Ishikawa (cell line): ENCODE data around the gene PIP5K1C.

Source experiments
- CEBPB ChIP-seq: IDR thresholded peaks from 2 replicates; pipeline ENCODE4 v1.6.1; 2012
- CREB1 ChIP-seq: IDR thresholded peaks from 2 replicates; pipeline ENCODE4 v1.6.1; 2012; ENCODE audit warnings: low read depth
- EGR1 ChIP-seq: IDR thresholded peaks from 2 replicates; pipeline ENCODE4 v1.6.1; 2012
- EP300 ChIP-seq: IDR thresholded peaks from 2 replicates; pipeline ENCODE4 v1.6.1; 2012; ENCODE audit warnings: borderline replicate concordance
- FOXM1 ChIP-seq: IDR thresholded peaks from 2 replicates; pipeline ENCODE4 v1.6.1; 2012; ENCODE audit warnings: low read depth, borderline replicate concordance
- MAX ChIP-seq: IDR thresholded peaks from 2 replicates; pipeline ENCODE4 v1.6.1; 2012
- NFIC ChIP-seq: IDR thresholded peaks from 2 replicates; pipeline ENCODE4 v1.6.1; 2012
- RAD21 ChIP-seq: IDR thresholded peaks from 2 replicates; pipeline ENCODE4 v1.6.1; 2012; ENCODE audit warnings: low read depth
- REST ChIP-seq: IDR thresholded peaks from 2 replicates; pipeline ENCODE4 v1.6.1; 2012; ENCODE audit warnings: low read depth, mild to moderate bottlenecking
- TAF1 ChIP-seq: IDR thresholded peaks from 2 replicates; pipeline ENCODE4 v1.6.1; 2012; ENCODE audit warnings: low read depth, mild to moderate bottlenecking
- TCF12 ChIP-seq: IDR thresholded peaks from 2 replicates; pipeline ENCODE4 v1.6.1; 2012; ENCODE audit warnings: low read depth
- TEAD4 ChIP-seq: IDR thresholded peaks from 2 replicates; pipeline ENCODE4 v1.6.1; 2012
- YY1 ChIP-seq: IDR thresholded peaks from 2 replicates; pipeline ENCODE4 v1.6.1; 2012; ENCODE audit warnings: low read depth
- ZBTB7A ChIP-seq: IDR thresholded peaks from 2 replicates; pipeline ENCODE4 v1.6.1; 2012; ENCODE audit warnings: low read depth
- TF ChIP-seq, protein P1 (sequence below): IDR thresholded peaks from 2 replicates; pipeline ENCODE4 v1.6.1; 2012

The PIP5K1C gene

DNA sequence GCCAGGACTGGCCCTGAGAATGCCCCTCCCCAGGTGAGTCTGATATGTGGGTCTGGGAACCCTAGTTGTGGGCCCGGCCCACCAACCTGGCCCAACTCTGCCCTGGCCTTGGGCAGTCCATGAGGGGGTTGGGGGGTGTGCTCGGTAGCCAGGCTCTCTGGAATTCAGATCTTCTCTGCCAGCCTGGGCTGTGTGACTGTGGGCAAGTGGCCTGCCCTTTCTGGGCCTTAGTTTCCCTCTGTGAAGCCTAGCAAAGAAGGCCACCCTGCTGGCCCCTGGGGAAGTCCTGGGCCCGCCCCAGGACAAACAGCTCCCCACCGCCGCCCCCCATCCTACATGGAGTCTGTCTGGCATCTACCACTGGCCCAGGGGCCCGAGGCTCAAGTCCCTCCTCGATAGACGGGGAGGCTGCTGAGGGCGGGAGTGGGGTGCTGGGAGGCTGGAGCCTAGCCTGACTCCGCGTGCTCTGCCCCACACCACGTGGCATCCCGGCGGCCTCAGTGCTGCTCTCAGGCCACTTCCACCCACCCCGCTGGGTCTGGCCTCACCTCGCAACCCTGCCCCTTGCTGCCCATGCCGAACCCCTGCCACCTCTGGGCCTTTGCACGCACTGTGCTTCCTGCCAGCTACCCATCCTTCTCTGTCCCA is 85.3 kb downstream of the PIP5K1C start:
- TF ChIP-seq FOXM1 = no peak
- TF ChIP-seq EP300 = no peak
- no peak for TF ChIP-seq REST
- TF ChIP-seq RAD21 = no peak
- no peak for TF ChIP-seq YY1
- TF ChIP-seq CREB1 = no peak
- no peak for TF ChIP-seq CEBPB
- 0 out of 2 replicates have a peak, but pooled peaks have one; percentile 26 for TF ChIP-seq ZBTB7A
- TF ChIP-seq TCF12 = no peak

- TF ChIP-seq RAD21 (no peak), EGR1 (no peak), TAF1 (no peak), ZBTB7A (no peak), TEAD4 (no peak), MAX (no peak), REST (no peak), FOXM1 (no peak), EP300 (no peak), NFIC (no peak), YY1 (no peak), CEBPB (no peak), CREB1 (no peak), TCF12 (no peak)
- TF ChIP-seq, protein P1, sequence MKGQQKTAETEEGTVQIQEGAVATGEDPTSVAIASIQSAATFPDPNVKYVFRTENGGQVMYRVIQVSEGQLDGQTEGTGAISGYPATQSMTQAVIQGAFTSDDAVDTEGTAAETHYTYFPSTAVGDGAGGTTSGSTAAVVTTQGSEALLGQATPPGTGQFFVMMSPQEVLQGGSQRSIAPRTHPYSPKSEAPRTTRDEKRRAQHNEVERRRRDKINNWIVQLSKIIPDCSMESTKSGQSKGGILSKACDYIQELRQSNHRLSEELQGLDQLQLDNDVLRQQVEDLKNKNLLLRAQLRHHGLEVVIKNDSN = no peak
Observed at GRCh38 chr19:3613818-3614661, 86.2 kb downstream of the PIP5K1C start.

- TF ChIP-seq RAD21 = no peak
- no peak for TF ChIP-seq REST
- no peak for TF ChIP-seq YY1
- TF ChIP-seq, protein P1 = no peak
- TF ChIP-seq EP300 = no peak
- TF ChIP-seq CREB1 = no peak
- no peak for TF ChIP-seq TAF1
- TF ChIP-seq ZBTB7A = no peak
- no peak for TF ChIP-seq NFIC
- TF ChIP-seq MAX = no peak
- TF ChIP-seq TEAD4 = no peak
- no peak for TF ChIP-seq TCF12
Observed at GRCh38 chr19:3612901-3613741, 87.1 kb downstream of the PIP5K1C start.
